NB4 (cell line): Measurements from ENCODE around the gene CNTFR.

Source experiments
- DNase-seq: peaks from one replicate; pipeline ENCODE4 v3.0.0; 2010; ENCODE audit warnings: low read depth
- H3K4me3 ChIP-seq: one replicate; pipeline ENCODE4 v1.5.1; 2011; ENCODE audit warnings: mild to moderate bottlenecking, low read depth, low read length, moderate library complexity
- MAX ChIP-seq: IDR thresholded peaks from 2 replicates; pipeline ENCODE4 v1.6.1; 2011; ENCODE audit warnings: low read depth, low read length
- MYC ChIP-seq: IDR thresholded peaks from 2 replicates; pipeline ENCODE4 v1.6.1; 2011; ENCODE audit warnings: low read depth, low read length
- POLR2A ChIP-seq: IDR thresholded peaks from 2 replicates; pipeline ENCODE4 v1.6.1; 2011; ENCODE audit warnings: mild to moderate bottlenecking; ENCODE audit not compliant: insufficient read length; ENCODE audit errors: extremely low read depth
- TF ChIP-seq, protein P1 (sequence below): IDR thresholded peaks from one replicate; pipeline ENCODE4 v1.5.1; 2012; ENCODE audit warnings: low read depth, low read length

Gene CNTFR

DNA sequence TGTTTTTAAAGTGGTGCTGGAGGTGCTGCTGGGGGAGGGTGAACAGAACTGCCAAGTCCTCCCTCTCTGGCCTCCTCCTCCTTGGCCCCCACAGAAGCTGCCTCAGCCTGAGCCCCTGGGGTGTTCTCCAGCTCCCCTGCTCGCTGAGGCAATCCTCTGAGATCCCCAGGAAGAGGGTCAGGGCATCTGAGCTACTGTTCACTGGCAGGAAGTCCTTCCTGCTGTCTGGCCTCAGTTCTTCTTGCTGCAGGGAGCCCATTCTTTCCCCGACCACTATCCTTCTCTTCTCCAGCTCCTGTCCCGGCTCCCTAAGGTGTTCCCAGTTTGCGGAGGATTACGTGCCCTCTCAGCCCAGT lies 9.7 kb downstream of the CNTFR start:
- no peak for DNase-seq
- TF ChIP-seq MAX (no peak), MYC (no peak), POLR2A (no peak)
- TF ChIP-seq, protein P1, sequence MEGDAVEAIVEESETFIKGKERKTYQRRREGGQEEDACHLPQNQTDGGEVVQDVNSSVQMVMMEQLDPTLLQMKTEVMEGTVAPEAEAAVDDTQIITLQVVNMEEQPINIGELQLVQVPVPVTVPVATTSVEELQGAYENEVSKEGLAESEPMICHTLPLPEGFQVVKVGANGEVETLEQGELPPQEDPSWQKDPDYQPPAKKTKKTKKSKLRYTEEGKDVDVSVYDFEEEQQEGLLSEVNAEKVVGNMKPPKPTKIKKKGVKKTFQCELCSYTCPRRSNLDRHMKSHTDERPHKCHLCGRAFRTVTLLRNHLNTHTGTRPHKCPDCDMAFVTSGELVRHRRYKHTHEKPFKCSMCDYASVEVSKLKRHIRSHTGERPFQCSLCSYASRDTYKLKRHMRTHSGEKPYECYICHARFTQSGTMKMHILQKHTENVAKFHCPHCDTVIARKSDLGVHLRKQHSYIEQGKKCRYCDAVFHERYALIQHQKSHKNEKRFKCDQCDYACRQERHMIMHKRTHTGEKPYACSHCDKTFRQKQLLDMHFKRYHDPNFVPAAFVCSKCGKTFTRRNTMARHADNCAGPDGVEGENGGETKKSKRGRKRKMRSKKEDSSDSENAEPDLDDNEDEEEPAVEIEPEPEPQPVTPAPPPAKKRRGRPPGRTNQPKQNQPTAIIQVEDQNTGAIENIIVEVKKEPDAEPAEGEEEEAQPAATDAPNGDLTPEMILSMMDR: no peak
- H3K4me3 ChIP-seq: no peak overlapping the region

DNA sequence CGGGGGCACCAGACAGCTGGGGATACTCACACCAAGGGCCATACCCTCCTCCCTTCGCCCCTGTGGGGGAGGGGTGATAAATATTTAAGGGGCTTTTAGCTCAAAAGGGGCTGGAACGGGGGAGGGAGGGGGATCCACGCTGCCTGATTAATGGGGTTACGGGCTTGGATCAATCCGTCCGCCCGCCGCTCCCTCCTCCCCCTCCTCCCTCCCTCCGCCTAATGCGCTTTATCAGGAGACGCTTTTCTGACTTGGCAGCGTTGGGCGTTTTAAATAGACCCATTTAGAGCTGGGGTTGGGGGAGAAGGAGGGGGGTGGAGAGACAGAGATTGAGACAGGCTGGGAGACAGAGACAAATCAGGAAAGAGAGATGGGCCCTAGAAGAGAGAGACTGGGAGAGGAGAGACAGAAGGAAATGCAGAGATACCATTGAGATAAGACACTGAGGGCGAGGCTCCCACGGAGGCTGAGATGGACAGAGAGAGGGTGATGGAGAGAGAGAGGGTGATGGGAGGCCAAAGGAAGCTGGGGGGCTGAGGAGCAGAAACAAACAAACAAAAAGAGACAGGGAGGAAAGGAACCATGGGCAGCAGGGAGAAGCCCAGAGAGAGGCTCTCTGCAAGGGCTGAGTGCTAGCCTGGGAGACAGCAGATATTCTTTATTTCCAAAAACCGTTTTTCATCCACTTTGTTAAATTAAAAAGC lies 10.3 kb downstream of the CNTFR start:
- no peak for DNase-seq

DNA sequence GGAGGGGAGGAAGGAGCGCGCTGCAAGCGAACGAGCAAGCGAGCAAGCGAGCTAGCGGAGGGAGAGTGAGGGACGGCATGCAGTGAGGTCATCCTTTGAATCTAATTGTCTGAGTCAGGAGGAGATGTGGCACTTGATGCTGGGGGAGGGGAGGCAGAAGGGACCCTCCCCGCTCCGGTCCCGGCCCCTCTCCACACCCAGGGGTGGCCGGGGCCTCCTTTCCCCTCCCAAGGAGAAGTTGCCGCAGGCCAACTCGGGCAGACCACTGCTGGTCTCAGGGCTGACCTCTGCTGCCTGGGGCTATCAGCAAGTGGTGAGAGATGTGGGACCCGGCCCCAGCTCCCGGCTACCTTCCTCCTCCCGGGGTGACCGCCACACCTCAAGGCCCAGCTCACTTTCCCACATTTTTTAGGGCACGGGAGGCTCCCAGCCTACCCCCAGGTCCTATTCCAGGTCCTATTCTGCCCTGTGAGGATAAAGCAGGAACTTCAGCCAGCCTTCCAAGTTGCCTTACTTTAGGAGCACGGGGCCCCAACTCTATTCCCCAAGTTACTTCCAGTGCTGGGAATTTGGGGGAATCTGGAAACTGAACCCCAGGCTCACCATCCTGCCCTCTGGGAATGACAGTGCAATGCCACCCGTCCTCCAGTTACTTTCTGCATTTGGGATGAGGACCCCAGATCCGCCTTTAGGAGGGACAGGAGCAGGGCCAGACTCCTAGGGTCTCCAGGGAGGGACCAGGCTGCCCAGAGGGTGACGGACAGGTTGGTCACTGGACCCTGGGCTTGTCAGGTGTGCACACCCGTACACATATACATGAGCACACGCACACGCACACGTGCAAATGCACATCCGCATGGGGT lies 11.1 kb downstream of the CNTFR start:
- no peak overlapping the region for H3K4me3 ChIP-seq
- TF ChIP-seq MAX (no peak), POLR2A (no peak)
- DNase-seq: peak; percentile 46

More for the DNA sequence above, 10.3 kb downstream of the CNTFR start:
- no peak overlapping the region for H3K4me3 ChIP-seq
- TF ChIP-seq POLR2A: no peak
- no peak for TF ChIP-seq MYC
- TF ChIP-seq, protein P1: no peak

GRCh38 chr9:34577400-34578240 lies 11.9 kb downstream of the CNTFR start:
- TF ChIP-seq MYC (no peak), MAX (no peak), POLR2A (no peak)
- TF ChIP-seq, protein P1: no peak
- no peak overlapping the region for H3K4me3 ChIP-seq
- DNase-seq: no peak

DNA sequence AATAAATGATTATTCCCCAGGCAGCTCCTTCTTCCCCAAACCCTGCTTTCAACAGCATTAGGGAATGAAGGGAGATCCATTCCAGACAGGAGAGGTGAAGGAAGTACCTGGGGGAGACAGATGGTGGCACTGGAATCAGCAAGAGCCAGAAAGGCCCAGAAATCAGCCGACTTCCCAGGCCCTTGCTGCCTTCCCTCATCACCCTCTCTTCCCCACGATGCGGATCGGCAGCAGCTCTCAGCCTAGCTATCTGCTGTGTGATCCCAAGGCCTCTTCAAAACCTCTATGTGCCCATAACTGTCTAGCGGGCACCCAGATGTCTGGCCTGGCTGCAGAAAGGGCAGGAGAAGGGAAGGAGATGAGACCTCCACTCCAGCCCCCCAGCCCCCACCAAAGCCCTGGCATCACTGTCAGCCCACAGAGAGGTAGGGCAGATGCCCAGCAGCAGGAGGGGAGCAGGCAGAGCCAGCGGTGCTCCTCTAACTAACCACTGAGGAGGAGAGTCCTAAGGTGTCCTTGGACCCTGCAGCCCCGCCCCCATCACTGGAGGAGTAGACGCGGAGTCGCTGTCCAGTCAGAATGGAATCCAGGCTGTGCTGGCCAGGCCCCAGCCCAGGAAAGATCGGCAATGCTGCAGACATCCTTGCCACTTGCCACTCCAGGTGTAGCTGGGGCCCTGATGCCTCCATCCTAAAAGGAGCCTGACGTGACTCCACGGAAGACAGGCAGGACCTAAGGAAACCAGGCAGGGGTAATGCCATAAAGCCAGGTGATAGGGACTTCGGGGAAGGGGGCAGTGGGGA lies 12.7 kb downstream of the CNTFR start:
- DNase-seq: no peak
- TF ChIP-seq MAX (no peak), POLR2A (no peak), MYC (no peak)
- TF ChIP-seq, protein P1: no peak
- H3K4me3 ChIP-seq: no peak overlapping the region
